Measurements from ENCODE around the gene ZNF385A.

Gene ZNF385A

DNA sequence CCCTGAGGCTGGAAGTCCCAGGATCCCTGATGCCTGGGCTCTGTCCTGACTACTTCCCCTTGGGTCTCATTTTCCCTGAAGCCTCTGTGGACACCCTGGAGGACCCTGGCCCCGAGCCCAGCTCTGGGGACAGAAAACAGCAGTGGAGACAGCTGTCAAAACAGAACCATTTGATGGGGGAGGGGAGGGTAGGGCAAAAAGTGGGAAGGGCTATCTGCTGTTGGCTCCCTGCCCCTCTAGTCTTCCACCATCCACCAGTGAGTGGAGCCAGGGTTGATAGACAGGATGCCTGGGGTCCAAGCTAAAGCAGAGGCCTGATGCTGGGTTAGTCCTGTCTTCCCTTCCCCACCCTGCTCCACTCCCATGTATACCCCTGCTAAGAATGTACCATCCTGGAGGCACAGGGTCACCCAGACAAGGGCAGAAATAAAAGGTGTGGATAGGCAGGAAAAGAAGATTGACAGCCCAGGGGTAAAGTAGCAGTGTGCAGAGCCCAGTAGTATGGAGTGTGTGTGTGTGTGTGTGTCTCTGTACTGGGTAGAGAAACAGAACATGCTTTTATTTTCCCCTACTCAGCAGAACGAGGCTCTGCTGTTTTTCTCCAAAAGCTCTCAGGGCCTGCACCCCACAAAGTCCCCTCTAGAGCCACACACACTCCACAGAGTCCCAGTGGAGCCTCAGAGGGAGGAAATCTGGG, 9.8 kb downstream of the ZNF385A start:
- peak overlapping the region; percentile 16 for H3K9ac ChIP-seq (ENCODE audit: low read depth, low read length, poor library complexity, severe bottlenecking)

GRCh38 chr12:54373649-54374561, 10.6 kb downstream of the ZNF385A start:
- no peak overlapping the region for H3K4me2 ChIP-seq (ENCODE audit: low read depth, low read length, poor library complexity, severe bottlenecking)

More for the DNA sequence above, 9.8 kb downstream of the ZNF385A start:
- Histone ChIP-seq H2AFZ (ENCODE audit: low read length) (no peak overlapping the region), H4K20me1 (ENCODE audit: insufficient read depth, low read length, poor library complexity, severe bottlenecking) (no peaks in the 10 kb centered on the region), H3F3A (ENCODE audit: low read depth) (no peaks in the 10 kb centered on the region), H3K4me2 (ENCODE audit: low read depth, low read length, poor library complexity, severe bottlenecking) (no peak overlapping the region), H3K4me3 (ENCODE audit: low read length, poor library complexity, severe bottlenecking) (no peak overlapping the region), H3K9me2 (replicated peaks; ENCODE audit: low read depth, low read length) (no peaks in the 10 kb centered on the region), H3K27me3 (ENCODE audit: insufficient read depth, low read length, poor library complexity, severe bottlenecking) (no peaks in the 10 kb centered on the region), H3K36me3 (ENCODE audit: insufficient read depth, low read length) (no peaks in the 10 kb centered on the region), H3K9me3 (ENCODE audit: insufficient read depth, low read depth, low read length) (no peaks in the 10 kb centered on the region), H3K79me2 (ENCODE audit: insufficient read depth, low read length) (no peaks in the 10 kb centered on the region), H3K4me1 (ENCODE audit: insufficient read depth, low read length, poor library complexity, severe bottlenecking) (peaks cover 28% of the 10 kb centered on the region)
- TF ChIP-seq EZH2phosphoT487 (IDR thresholded peaks at IDR 0.05; ENCODE audit: borderline replicate concordance) = no peak
- TF ChIP-seq, protein P1, sequence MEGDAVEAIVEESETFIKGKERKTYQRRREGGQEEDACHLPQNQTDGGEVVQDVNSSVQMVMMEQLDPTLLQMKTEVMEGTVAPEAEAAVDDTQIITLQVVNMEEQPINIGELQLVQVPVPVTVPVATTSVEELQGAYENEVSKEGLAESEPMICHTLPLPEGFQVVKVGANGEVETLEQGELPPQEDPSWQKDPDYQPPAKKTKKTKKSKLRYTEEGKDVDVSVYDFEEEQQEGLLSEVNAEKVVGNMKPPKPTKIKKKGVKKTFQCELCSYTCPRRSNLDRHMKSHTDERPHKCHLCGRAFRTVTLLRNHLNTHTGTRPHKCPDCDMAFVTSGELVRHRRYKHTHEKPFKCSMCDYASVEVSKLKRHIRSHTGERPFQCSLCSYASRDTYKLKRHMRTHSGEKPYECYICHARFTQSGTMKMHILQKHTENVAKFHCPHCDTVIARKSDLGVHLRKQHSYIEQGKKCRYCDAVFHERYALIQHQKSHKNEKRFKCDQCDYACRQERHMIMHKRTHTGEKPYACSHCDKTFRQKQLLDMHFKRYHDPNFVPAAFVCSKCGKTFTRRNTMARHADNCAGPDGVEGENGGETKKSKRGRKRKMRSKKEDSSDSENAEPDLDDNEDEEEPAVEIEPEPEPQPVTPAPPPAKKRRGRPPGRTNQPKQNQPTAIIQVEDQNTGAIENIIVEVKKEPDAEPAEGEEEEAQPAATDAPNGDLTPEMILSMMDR (conservative IDR thresholded peaks at IDR 0.05; ENCODE audit: low read length) = no peak

DNA sequence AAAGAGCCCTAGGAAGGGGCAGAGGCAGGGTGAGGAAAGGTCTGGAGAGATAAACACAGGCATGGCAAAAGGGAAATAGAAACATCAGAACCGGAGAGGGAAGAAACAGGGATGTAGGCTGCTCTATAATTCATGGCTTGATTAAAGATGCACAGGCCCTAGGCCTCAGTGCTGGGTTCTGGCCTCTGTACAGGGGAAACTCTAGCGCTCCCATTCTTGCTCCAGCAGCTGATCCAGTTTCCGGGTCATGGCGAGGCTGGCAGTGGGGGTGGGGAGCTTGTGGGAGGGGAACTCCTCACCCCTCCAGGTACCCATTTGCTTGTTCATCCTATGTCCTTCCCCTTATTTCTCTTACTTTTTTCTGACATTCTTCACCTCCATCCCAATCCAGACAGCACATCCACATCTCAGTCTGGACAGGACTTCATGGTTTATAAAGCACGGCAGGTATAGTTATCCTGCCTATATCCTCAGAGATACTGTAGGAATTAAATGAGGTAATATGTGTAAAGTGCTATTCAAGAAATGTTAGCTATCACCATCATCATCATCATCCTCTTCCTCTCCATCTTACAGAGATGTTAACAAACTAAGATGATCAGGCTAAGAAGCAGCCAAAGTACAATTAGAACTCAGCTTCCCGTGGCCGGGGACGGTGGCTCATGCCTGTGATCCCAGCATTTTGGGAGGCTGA, 12.3 kb downstream of the ZNF385A start:
- H3F3A ChIP-seq (ENCODE audit: low read depth) = no peaks in the 10 kb centered on the region
- H4K20me1 ChIP-seq (ENCODE audit: insufficient read depth, low read length, poor library complexity, severe bottlenecking) = no peaks in the 10 kb centered on the region
- peak overlapping the region; percentile 51 for H3K4me2 ChIP-seq (ENCODE audit: low read depth, low read length, poor library complexity, severe bottlenecking)
- no peaks in the 10 kb centered on the region for H3K36me3 ChIP-seq (ENCODE audit: insufficient read depth, low read length)
- peak overlapping the region; percentile 19; the same call in 1 of the 2 replicates for H2AFZ ChIP-seq (ENCODE audit: low read length)
- H3K79me2 ChIP-seq (ENCODE audit: insufficient read depth, low read length) = no peaks in the 10 kb centered on the region
- peaks cover 33% of the 10 kb centered on the region for H3K4me1 ChIP-seq (ENCODE audit: insufficient read depth, low read length, poor library complexity, severe bottlenecking)
- no peaks in the 10 kb centered on the region for H3K9me3 ChIP-seq (ENCODE audit: insufficient read depth, low read depth, low read length)
- peak overlapping the region; percentile 66 for H3K9ac ChIP-seq (ENCODE audit: low read depth, low read length, poor library complexity, severe bottlenecking)
- no peaks in the 10 kb centered on the region for H3K9me2 ChIP-seq (replicated peaks; ENCODE audit: low read depth, low read length)
- no peak for TF ChIP-seq EZH2phosphoT487 (IDR thresholded peaks at IDR 0.05; ENCODE audit: borderline replicate concordance)
- TF ChIP-seq, protein P1 (conservative IDR thresholded peaks at IDR 0.05; ENCODE audit: low read length) = no peak
- H3K27me3 ChIP-seq (ENCODE audit: insufficient read depth, low read length, poor library complexity, severe bottlenecking) = no peaks in the 10 kb centered on the region
- H3K4me3 ChIP-seq (ENCODE audit: low read length, poor library complexity, severe bottlenecking) = peak overlapping the region; percentile 40

More at GRCh38 chr12:54373649-54374561, 10.6 kb downstream of the ZNF385A start:
- H4K20me1 ChIP-seq (ENCODE audit: insufficient read depth, low read length, poor library complexity, severe bottlenecking) = no peaks in the 10 kb centered on the region
- H3K4me3 ChIP-seq (ENCODE audit: low read length, poor library complexity, severe bottlenecking) = no peak overlapping the region
- H3K79me2 ChIP-seq (ENCODE audit: insufficient read depth, low read length) = no peaks in the 10 kb centered on the region
- no peak overlapping the region for H3K9ac ChIP-seq (ENCODE audit: low read depth, low read length, poor library complexity, severe bottlenecking)
- H3K27me3 ChIP-seq (ENCODE audit: insufficient read depth, low read length, poor library complexity, severe bottlenecking) = no peaks in the 10 kb centered on the region
- H3K9me2 ChIP-seq (replicated peaks; ENCODE audit: low read depth, low read length) = no peaks in the 10 kb centered on the region
- no peaks in the 10 kb centered on the region for H3K9me3 ChIP-seq (ENCODE audit: insufficient read depth, low read depth, low read length)
- H3K4me1 ChIP-seq (ENCODE audit: insufficient read depth, low read length, poor library complexity, severe bottlenecking) = peaks cover 25% of the 10 kb centered on the region
- H3F3A ChIP-seq (ENCODE audit: low read depth) = no peaks in the 10 kb centered on the region
- H3K36me3 ChIP-seq (ENCODE audit: insufficient read depth, low read length) = no peaks in the 10 kb centered on the region
- H2AFZ ChIP-seq (ENCODE audit: low read length) = no peak overlapping the region
- TF ChIP-seq, protein P1 (conservative IDR thresholded peaks at IDR 0.05; ENCODE audit: low read length) = no peak
- TF ChIP-seq EZH2phosphoT487 (IDR thresholded peaks at IDR 0.05; ENCODE audit: borderline replicate concordance) = no peak

Measured in Loucy (cell line).